Measurements from ENCODE around the gene USP1. TPM values are rescaled to one million over a fixed set of nuclear protein-coding genes. Genes with fewer than 3 reads are reported as not detected.

USP1 gene
- total and polyA plus RNA-seq, 2 of the 4 experiments (the other 2 are of a cell fraction), result 7.5 to 9.7 TPM

DNA sequence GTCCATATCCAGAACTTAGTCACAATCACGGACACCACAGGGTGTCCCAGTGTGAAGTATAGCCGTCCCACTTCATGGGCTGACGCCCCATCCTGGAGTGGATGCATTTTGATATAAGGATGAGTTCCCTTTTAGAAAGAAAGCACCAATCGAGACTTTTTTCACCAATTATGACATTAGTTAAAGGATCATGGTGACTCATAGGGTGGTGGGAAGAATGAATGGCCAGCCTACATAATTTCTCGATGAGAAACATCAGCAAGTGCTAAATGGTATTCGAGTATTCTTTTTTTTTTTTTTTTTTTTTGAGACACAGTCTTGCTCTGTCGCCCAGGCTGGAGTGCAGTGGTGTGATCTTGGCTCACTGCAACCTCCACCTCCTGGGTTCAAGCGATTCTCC lies 38.5 kb upstream of the USP1 start:
- BruUV-seq (replicated peaks), result no TSS peak
- POLR2A ChIA-PET (ENCODE audit: unreplicated experiment), result no interaction called here
- peak; percentile 60 for ATAC-seq (ENCODE audit: low read depth)

More for the DNA sequence above, 38.5 kb upstream of the USP1 start:
- Histone ChIP-seq H4K5ac (ENCODE audit: low read depth, low read length) (no peak overlapping the region), H3K9me3 (ENCODE audit: control insufficient read depth, insufficient read depth, low read length) (no peaks in the 10 kb centered on the region), H2AFZ (replicated peaks; ENCODE audit: low read length, poor library complexity) (no peak overlapping the region), H3K4me1 (ENCODE audit: control insufficient read depth, insufficient read depth, low read length) (no peaks in the 10 kb centered on the region), H3K36me3 (ENCODE audit: control insufficient read depth, insufficient read depth, low read length) (no peaks in the 10 kb centered on the region), H3K23ac (ENCODE audit: low read depth, low read length) (no peak overlapping the region), H3K79me1 (ENCODE audit: low read depth in 1 of 2, low read length in 2 of 2) (no peaks in the 10 kb centered on the region), H2AK5ac (ENCODE audit: low read depth, low read length) (no peak overlapping the region), H3K27ac (ENCODE audit: insufficient read depth, low read length) (no peak overlapping the region), H3K4me3 (ENCODE audit: insufficient read depth, low read depth, low read length) (no peak overlapping the region), H2BK120ac (ENCODE audit: low read depth, low read length) (no peak overlapping the region), H2AK9ac (replicated peaks; ENCODE audit: low read depth, low read length, poor library complexity) (no peak overlapping the region), H3K4ac (ENCODE audit: low read depth, low read length) (no peak overlapping the region), H3K4me2 (ENCODE audit: low read depth, low read length) (no peak overlapping the region), H3K14ac (replicated peaks; ENCODE audit: low read depth, low read length) (no peak overlapping the region), H3K9me1 (ENCODE audit: insufficient read depth, low read length) (no peaks in the 10 kb centered on the region), H2BK15ac (ENCODE audit: low read depth, low read length) (no peak overlapping the region), H4K20me1 (ENCODE audit: insufficient read depth, low read length) (no peaks in the 10 kb centered on the region), H3K56ac (ENCODE audit: extremely low read depth, insufficient read depth, low read length) (no peak overlapping the region), H4K91ac (ENCODE audit: insufficient read depth, low read depth, low read length) (no peak overlapping the region), H3K9ac (ENCODE audit: low read depth, low read length) (no peak overlapping the region), H3K27me3 (ENCODE audit: control insufficient read depth, insufficient read depth, low read length) (peaks cover 5% of the 10 kb centered on the region), H4K8ac (ENCODE audit: low read depth in 2 of 2, low read length in 2 of 2) (no peak overlapping the region), H2BK5ac (ENCODE audit: low read depth, low read length, poor library complexity, severe bottlenecking) (no peak overlapping the region), H3K18ac (ENCODE audit: low read depth, low read length) (no peak overlapping the region), H2BK20ac (ENCODE audit: low read depth, low read length) (no peak overlapping the region)
- DNase-seq, result peak; percentile 71
- CTCF ChIA-PET, result no interaction called here
- in situ Hi-C loops (cut with MboI; ENCODE audit: low sequenced_read_pairs) (no loop called here), dilution Hi-C loops (cut with HindIII; ENCODE audit: low sequenced_read_pairs, unreplicated experiment) (no loop called here), intact Hi-C loops (cut with micrococcal nuclease) (no loop called here)
- no CpG with 5 or more reads among the region's 8 CpGs for WGBS, 2 experiments (ENCODE audit: extremely low coverage in 2 of 2, insufficient read length in 1 of 2)
- no peak for TF ChIP-seq POLR2A (IDR thresholded peaks at IDR 0.05; ENCODE audit: low read depth, low read length)
- no peak for TF ChIP-seq CEBPB (IDR thresholded peaks at IDR 0.05; ENCODE audit: low read depth, low read length)
- no peak for TF ChIP-seq BHLHE40 (IDR thresholded peaks at IDR 0.05; ENCODE audit: low read depth, low read length)
- peak; percentile 70 for TF ChIP-seq FOS (IDR thresholded peaks at IDR 0.05; ENCODE audit: low read depth, low read length)
- TF ChIP-seq USF2 (IDR thresholded peaks at IDR 0.05; ENCODE audit: low read depth, low read length), result no peak
- TF ChIP-seq RFX5 (IDR thresholded peaks at IDR 0.05; ENCODE audit: low read depth, low read length), result no peak

Measured in IMR-90 (cell line).